Measurements from ENCODE around the gene CERS1.

- TF ChIP-seq, protein P1, sequence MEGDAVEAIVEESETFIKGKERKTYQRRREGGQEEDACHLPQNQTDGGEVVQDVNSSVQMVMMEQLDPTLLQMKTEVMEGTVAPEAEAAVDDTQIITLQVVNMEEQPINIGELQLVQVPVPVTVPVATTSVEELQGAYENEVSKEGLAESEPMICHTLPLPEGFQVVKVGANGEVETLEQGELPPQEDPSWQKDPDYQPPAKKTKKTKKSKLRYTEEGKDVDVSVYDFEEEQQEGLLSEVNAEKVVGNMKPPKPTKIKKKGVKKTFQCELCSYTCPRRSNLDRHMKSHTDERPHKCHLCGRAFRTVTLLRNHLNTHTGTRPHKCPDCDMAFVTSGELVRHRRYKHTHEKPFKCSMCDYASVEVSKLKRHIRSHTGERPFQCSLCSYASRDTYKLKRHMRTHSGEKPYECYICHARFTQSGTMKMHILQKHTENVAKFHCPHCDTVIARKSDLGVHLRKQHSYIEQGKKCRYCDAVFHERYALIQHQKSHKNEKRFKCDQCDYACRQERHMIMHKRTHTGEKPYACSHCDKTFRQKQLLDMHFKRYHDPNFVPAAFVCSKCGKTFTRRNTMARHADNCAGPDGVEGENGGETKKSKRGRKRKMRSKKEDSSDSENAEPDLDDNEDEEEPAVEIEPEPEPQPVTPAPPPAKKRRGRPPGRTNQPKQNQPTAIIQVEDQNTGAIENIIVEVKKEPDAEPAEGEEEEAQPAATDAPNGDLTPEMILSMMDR (conservative IDR thresholded peaks at IDR 0.05; ENCODE audit: low read depth, low read length), result no peak
- no peak for TF ChIP-seq EZH2 (IDR thresholded peaks at IDR 0.05; ENCODE audit: borderline replicate concordance, low read depth, low read length, poor library complexity, severe bottlenecking)
Observed at GRCh38 chr19:18834644-18834984, 61.3 kb downstream of the CERS1 start.
